GM18511 (cell line): ENCODE measurements around the gene B9D1.

Source experiments
- ATAC-seq: cut with Tn5 transposase; IDR thresholded peaks from one replicate; pipeline ENCODE4 v1.9.1; 2021; ENCODE audit warnings: mild to moderate bottlenecking, moderate library complexity; ENCODE audit not compliant: unreplicated experiment

B9D1 gene

GRCh38 chr17:19341211-19341631, 21.3 kb downstream of the B9D1 start:
- ATAC-seq, result no peak

- ATAC-seq, result no peak
These were observed 23.1 kb downstream of the B9D1 start for GRCh38 chr17:19339341-19339815.

GRCh38 chr17:19338031-19338990, 24.2 kb downstream of the B9D1 start:
- ATAC-seq, result peak; percentile 41

- no peak for ATAC-seq
These were observed 24.9 kb downstream of the B9D1 start for GRCh38 chr17:19337712-19338023.

- no peak for ATAC-seq
These were observed 25.4 kb downstream of the B9D1 start for GRCh38 chr17:19336938-19337711.

- no peak for ATAC-seq
These were observed 26.4 kb downstream of the B9D1 start for GRCh38 chr17:19335951-19336631.

GRCh38 chr17:19334331-19334730, 28.2 kb downstream of the B9D1 start:
- ATAC-seq, result no peak

- no peak for ATAC-seq
These were observed 28.7 kb downstream of the B9D1 start for GRCh38 chr17:19333736-19334290.

GRCh38 chr17:19333132-19333440, 29.4 kb downstream of the B9D1 start:
- no peak for ATAC-seq

GRCh38 chr17:19332371-19333131, 30.0 kb downstream of the B9D1 start:
- ATAC-seq, result no peak

GRCh38 chr17:19331543-19332245, 30.8 kb downstream of the B9D1 start:
- ATAC-seq, result no peak

GRCh38 chr17:19331134-19331533, 31.4 kb downstream of the B9D1 start:
- ATAC-seq, result no peak

- no peak for ATAC-seq
These were observed 32.3 kb downstream of the B9D1 start for GRCh38 chr17:19330271-19330670.

- ATAC-seq, result no peak
These were observed 32.7 kb downstream of the B9D1 start for GRCh38 chr17:19329839-19330238.

GRCh38 chr17:19329136-19329535, 33.4 kb downstream of the B9D1 start:
- no peak for ATAC-seq

- no peak for ATAC-seq
These were observed 34.0 kb downstream of the B9D1 start for GRCh38 chr17:19328441-19329061.

GRCh38 chr17:19327031-19327783, 35.3 kb downstream of the B9D1 start:
- no peak for ATAC-seq

GRCh38 chr17:19325542-19325941, 37.0 kb downstream of the B9D1 start:
- ATAC-seq, result no peak

- no peak for ATAC-seq
These were observed 39.7 kb downstream of the B9D1 start for GRCh38 chr17:19322861-19323260.
